ENCODE data around the gene ZNF182. TPM values are rescaled to one million over a fixed set of nuclear protein-coding genes. Genes with fewer than 3 reads are reported as not detected.

Gene ZNF182
- total RNA-seq, 1 donor from 2014 or later, result 3.8 TPM

Other genes starting within 250 kb of the ZNF182 start
- gene ZNF81, start 167.1 kb downstream of the ZNF182 start, total RNA-seq, result 2.6 and 4.4 TPM in 2 replicates
- not detected in 2 replicates for gene SPACA5, start 3.0 kb upstream of the ZNF182 start, total RNA-seq
- gene ZNF630, start 67.7 kb upstream of the ZNF182 start, total RNA-seq, result 0.87 and 0.99 TPM in 2 replicates
- gene SPACA5B, start 126.6 kb upstream of the ZNF182 start, total RNA-seq, result not detected in 2 replicates
- gene SSX5, start 192.8 kb upstream of the ZNF182 start, total RNA-seq, result not detected in 2 replicates